Measurements from ENCODE around the gene LRP11.

- no peak for TF ChIP-seq CTCF (IDR thresholded peaks at IDR 0.05; ENCODE audit: poor library complexity)
- TF ChIP-seq EZH2phosphoT487 (IDR thresholded peaks at IDR 0.05; ENCODE audit: low read depth, severe bottlenecking, unreplicated experiment), result no peak
Observed at GRCh38 chr6:149889326-149889725, 25.2 kb upstream of the LRP11 start.

All from hepatocyte (in vitro differentiated cells).